Mesendoderm (in vitro differentiated cells): ENCODE results near the gene TBX2.

Source experiments
- DNase-seq: peaks from one replicate; pipeline ENCODE4 v3.0.0; 2013
- H2AK5ac ChIP-seq: 2 replicates; pipeline ENCODE4 v1.6.1; 2013; ENCODE audit warnings: low read length, inconsistent platforms
- H2BK120ac ChIP-seq: 2 replicates; pipeline ENCODE4 v1.6.1; 2013; ENCODE audit warnings: low read depth, mild to moderate bottlenecking, low read length, moderate library complexity, mixed read lengths
- H2BK15ac ChIP-seq: replicated peaks from 2 replicates; pipeline ENCODE4 v1.6.1; 2013; ENCODE audit warnings: low read depth, mild to moderate bottlenecking, moderate library complexity
- H2BK5ac ChIP-seq: 2 replicates; pipeline ENCODE4 v1.6.1; 2013; ENCODE audit warnings: low read length, inconsistent platforms
- H3K18ac ChIP-seq: 2 replicates; pipeline ENCODE4 v1.6.1; 2013; ENCODE audit warnings: mild to moderate bottlenecking, low read length, mixed read lengths
- H3K23ac ChIP-seq: one replicate; pipeline ENCODE4 v1.6.1; 2013; ENCODE audit warnings: low read length
- H3K27ac ChIP-seq: 2 replicates; pipeline ENCODE4 v1.5.1; 2013; ENCODE audit warnings: low read depth, mild to moderate bottlenecking, inconsistent platforms, low read length, moderate library complexity
- H3K27me3 ChIP-seq: 2 replicates; pipeline ENCODE4 v1.6.1; 2013; ENCODE audit warnings: low read length, control low read depth, mild to moderate bottlenecking, inconsistent platforms; ENCODE audit not compliant: insufficient read depth, poor library complexity
- H3K36me3 ChIP-seq: 2 replicates; pipeline ENCODE4 v1.6.1; 2013; ENCODE audit warnings: low read length, inconsistent platforms; ENCODE audit not compliant: control insufficient read depth, insufficient read depth
- H3K4ac ChIP-seq: one replicate; pipeline ENCODE4 v1.6.1; 2013; ENCODE audit warnings: low read depth, mild to moderate bottlenecking, low read length, moderate library complexity
- H3K4me1 ChIP-seq: 2 replicates; pipeline ENCODE4 v1.6.1; 2013; ENCODE audit warnings: low read depth, low read length, inconsistent platforms; ENCODE audit not compliant: control insufficient read depth
- H3K4me2 ChIP-seq: 2 replicates; pipeline ENCODE4 v1.6.1; 2013; ENCODE audit warnings: low read length
- H3K4me3 ChIP-seq: 2 replicates; pipeline ENCODE4 v1.5.1; 2013; ENCODE audit warnings: mild to moderate bottlenecking, low read length
- H3K56ac ChIP-seq: one replicate; pipeline ENCODE4 v1.6.1; 2013; ENCODE audit warnings: low read length
- H3K79me1 ChIP-seq: 2 replicates; pipeline ENCODE4 v1.6.1; 2013; ENCODE audit warnings: low read length, inconsistent platforms
- H3K79me2 ChIP-seq: 2 replicates; pipeline ENCODE4 v1.6.1; 2013; ENCODE audit warnings: mild to moderate bottlenecking, low read length; ENCODE audit not compliant: control insufficient read depth, insufficient read depth
- H3K9ac ChIP-seq: 2 replicates; pipeline ENCODE4 v1.6.1; 2013; ENCODE audit warnings: low read length, inconsistent platforms
- H4K5ac ChIP-seq: one replicate; pipeline ENCODE4 v1.6.1; 2013; ENCODE audit warnings: low read length
- H4K8ac ChIP-seq: one replicate; pipeline ENCODE4 v1.6.1; 2013; ENCODE audit warnings: low read depth, mild to moderate bottlenecking, control low read depth, low read length, moderate library complexity
- WGBS: extraction: QIAGEN DNeasy Blood & Tissue Kit; methylation state at CpG from one replicate; pipeline ENCODE4 v1.1.7; 2013; ENCODE audit warnings: low lambda C conversion rate, missing lambda C conversion rate; ENCODE audit not compliant: insufficient coverage; ENCODE audit errors: extremely low coverage; 5-methylcytosine and 5-hydroxymethylcytosine counted together

The TBX2 gene

GRCh38 chr17:61404663-61404912 is 4.9 kb downstream of the TBX2 start:
- Histone ChIP-seq H2BK120ac (no peak overlapping the region), H3K36me3 (no peaks in the 10 kb centered on the region), H3K4me2 (no peak overlapping the region), H3K23ac (no peak overlapping the region), H3K79me1 (no peaks in the 10 kb centered on the region), H4K8ac (no peak overlapping the region), H4K5ac (no peak overlapping the region), H3K27me3 (peaks cover 81% of the 10 kb centered on the region), H3K27ac (no peak overlapping the region), H3K9ac (no peak overlapping the region), H3K4ac (no peak overlapping the region), H3K18ac (no peak overlapping the region), H2BK15ac (no peak overlapping the region), H3K79me2 (no peaks in the 10 kb centered on the region), H2AK5ac (no peak overlapping the region), H3K4me3 (no peak overlapping the region), H2BK5ac (no peak overlapping the region), H3K56ac (no peak overlapping the region), H3K4me1 (no peaks in the 10 kb centered on the region)
- no peak for DNase-seq
- WGBS, result no CpG with 5 or more reads among the region's 27 CpGs

GRCh38 chr17:61404913-61405685 is 5.5 kb downstream of the TBX2 start:
- Histone ChIP-seq H3K79me1 (no peaks in the 10 kb centered on the region), H3K4ac (no peak overlapping the region), H3K23ac (peak overlapping the region; percentile 83), H4K5ac (no peak overlapping the region), H3K18ac (no peak overlapping the region), H3K36me3 (no peaks in the 10 kb centered on the region), H4K8ac (no peak overlapping the region), H2BK5ac (no peak overlapping the region), H3K56ac (peak overlapping the region; percentile 30), H2AK5ac (no peak overlapping the region), H3K27me3 (peaks cover 87% of the 10 kb centered on the region), H3K4me1 (no peaks in the 10 kb centered on the region), H3K9ac (no peak overlapping the region), H2BK120ac (no peak overlapping the region), H3K27ac (no peak overlapping the region), H3K4me3 (no peak overlapping the region), H3K4me2 (no peak overlapping the region), H2BK15ac (no peak overlapping the region), H3K79me2 (no peaks in the 10 kb centered on the region)
- no peak for DNase-seq
- WGBS, result no CpG with 5 or more reads among the region's 71 CpGs

GRCh38 chr17:61405686-61406536 is 6.3 kb downstream of the TBX2 start:
- H2BK120ac ChIP-seq, result no peak overlapping the region
- H3K56ac ChIP-seq, result no peak overlapping the region
- H3K79me2 ChIP-seq, result no peaks in the 10 kb centered on the region
- H4K8ac ChIP-seq, result no peak overlapping the region
- no peak overlapping the region for H2BK15ac ChIP-seq
- WGBS, result no CpG with 5 or more reads among the region's 37 CpGs
- DNase-seq, result no peak
- no peaks in the 10 kb centered on the region for H3K36me3 ChIP-seq
- no peak overlapping the region for H3K4me3 ChIP-seq
- no peak overlapping the region for H3K9ac ChIP-seq
- H3K4me1 ChIP-seq, result no peaks in the 10 kb centered on the region
- no peak overlapping the region for H3K4me2 ChIP-seq
- peaks cover 88% of the 10 kb centered on the region for H3K27me3 ChIP-seq
- no peak overlapping the region for H4K5ac ChIP-seq
- H2BK5ac ChIP-seq, result no peak overlapping the region
- H3K23ac ChIP-seq, result peak overlapping the region; percentile 83
- no peak overlapping the region for H3K18ac ChIP-seq
- no peak overlapping the region for H2AK5ac ChIP-seq
- H3K79me1 ChIP-seq, result no peaks in the 10 kb centered on the region
- H3K27ac ChIP-seq, result no peak overlapping the region
- no peak overlapping the region for H3K4ac ChIP-seq

GRCh38 chr17:61406537-61406845 is 6.8 kb downstream of the TBX2 start:
- H3K56ac ChIP-seq, result no peak overlapping the region
- H3K4me1 ChIP-seq, result no peaks in the 10 kb centered on the region
- no peak overlapping the region for H3K18ac ChIP-seq
- peaks cover 82% of the 10 kb centered on the region for H3K27me3 ChIP-seq
- H3K27ac ChIP-seq, result no peak overlapping the region
- no peak overlapping the region for H3K23ac ChIP-seq
- no peak overlapping the region for H3K4me2 ChIP-seq
- no peak overlapping the region for H4K8ac ChIP-seq
- WGBS, result no CpG with 5 or more reads among the region's 1 CpG
- H3K4ac ChIP-seq, result no peak overlapping the region
- H2AK5ac ChIP-seq, result no peak overlapping the region
- H3K4me3 ChIP-seq, result no peak overlapping the region
- H2BK5ac ChIP-seq, result no peak overlapping the region
- H3K79me2 ChIP-seq, result no peaks in the 10 kb centered on the region
- H2BK15ac ChIP-seq, result no peak overlapping the region
- no peak overlapping the region for H3K9ac ChIP-seq
- H3K79me1 ChIP-seq, result no peaks in the 10 kb centered on the region
- H3K36me3 ChIP-seq, result no peaks in the 10 kb centered on the region
- no peak overlapping the region for H2BK120ac ChIP-seq
- no peak for DNase-seq
- no peak overlapping the region for H4K5ac ChIP-seq

- WGBS, result no CpG with 5 or more reads among the region's 8 CpGs
- no peak overlapping the region for H3K27ac ChIP-seq
These were observed 7.6 kb downstream of the TBX2 start for GRCh38 chr17:61406971-61407911.

More at GRCh38 chr17:61406971-61407911, 7.6 kb downstream of the TBX2 start:
- no peaks in the 10 kb centered on the region for H3K36me3 ChIP-seq
- no peak overlapping the region for H2BK15ac ChIP-seq
- no peak overlapping the region for H2AK5ac ChIP-seq
- no peak overlapping the region for H3K4ac ChIP-seq
- H3K4me3 ChIP-seq, result no peak overlapping the region
- no peak overlapping the region for H4K5ac ChIP-seq
- H3K23ac ChIP-seq, result no peak overlapping the region
- no peak overlapping the region for H4K8ac ChIP-seq
- no peak overlapping the region for H3K9ac ChIP-seq
- no peak overlapping the region for H2BK120ac ChIP-seq
- peaks cover 76% of the 10 kb centered on the region for H3K27me3 ChIP-seq
- no peak overlapping the region for H3K56ac ChIP-seq
- H3K18ac ChIP-seq, result no peak overlapping the region
- no peak for DNase-seq
- no peaks in the 10 kb centered on the region for H3K79me1 ChIP-seq
- H3K79me2 ChIP-seq, result no peaks in the 10 kb centered on the region
- no peak overlapping the region for H3K4me2 ChIP-seq
- H2BK5ac ChIP-seq, result no peak overlapping the region
- no peaks in the 10 kb centered on the region for H3K4me1 ChIP-seq
